SU-DHL-6 (cell line): ENCODE data around the gene EFNA1.

Experiments
- H2AFZ ChIP-seq: fragments of 200-600 bp; sonication (generic); 2 replicates; pipeline ENCODE4 v1.6.1; 2014; ENCODE audit warnings: low read depth, mild to moderate bottlenecking, moderate library complexity, mixed read lengths, antibody characterized with exemption, low read length; ENCODE audit not compliant: severe bottlenecking
- H3F3A ChIP-seq: fragments of 200-600 bp; shearing (Covaris generic); 2 replicates; pipeline ENCODE4 v1.6.0; 2016; ENCODE audit warnings: antibody characterized with exemption, mild to moderate bottlenecking; ENCODE audit not compliant: insufficient read depth
- H3K27ac ChIP-seq: fragments of 200-600 bp; sonication (generic); 2 replicates; pipeline ENCODE4 v1.5.1; 2016; ENCODE audit warnings: low read depth, mild to moderate bottlenecking, low read length, moderate library complexity, mixed read lengths
- H3K27me3 ChIP-seq: fragments of 200-600 bp; sonication (generic), shearing (Covaris generic); 2 replicates; pipeline ENCODE4 v1.6.0; 2014; ENCODE audit warnings: mild to moderate bottlenecking, low read length
- H3K36me3 ChIP-seq: fragments of 200-600 bp; sonication (generic); 2 replicates; pipeline ENCODE4 v1.6.1; 2014; ENCODE audit warnings: mild to moderate bottlenecking, low read length, mixed read lengths
- H3K4me2 ChIP-seq: fragments of 300-600, 200-600 bp; shearing (Covaris generic), sonication (generic); 2 replicates; pipeline ENCODE4 v1.6.0; 2014; ENCODE audit warnings: low read length, low read depth, mild to moderate bottlenecking; ENCODE audit not compliant: poor library complexity, severe bottlenecking
- H3K4me3 ChIP-seq: fragments of 200-600 bp; sonication (generic); 2 replicates; pipeline ENCODE4 v1.5.1; 2014; ENCODE audit warnings: antibody characterized with exemption, low read length, mild to moderate bottlenecking, mixed read lengths; ENCODE audit not compliant: insufficient read depth, poor library complexity, severe bottlenecking
- H3K79me2 ChIP-seq: fragments of 200-600 bp; sonication (generic); 2 replicates; pipeline ENCODE4 v1.6.1; 2014; ENCODE audit warnings: mild to moderate bottlenecking, low read length, moderate library complexity; ENCODE audit not compliant: insufficient read depth
- H3K9ac ChIP-seq: fragments of 200-600 bp; sonication (generic); 2 replicates; pipeline ENCODE4 v1.7.0; 2014; ENCODE audit warnings: mild to moderate bottlenecking, low read length
- H3K9me2 ChIP-seq: fragments of 200-600 bp; sonication (generic); replicated peaks from 2 replicates; pipeline ENCODE4 v1.6.1; 2014; ENCODE audit warnings: low read length; ENCODE audit not compliant: insufficient read depth
- H3K9me3 ChIP-seq: fragments of 200-600 bp; sonication (generic); 2 replicates; pipeline ENCODE4 v1.6.1; 2014; ENCODE audit warnings: low read length, mixed read lengths; ENCODE audit not compliant: insufficient read depth
- H4K20me1 ChIP-seq: fragments of 200-600 bp; sonication (generic); 2 replicates; pipeline ENCODE4 v1.6.1; 2014; ENCODE audit warnings: low read depth, mild to moderate bottlenecking, antibody characterized with exemption, low read length, moderate library complexity, mixed read lengths
- EZH2phosphoT487 ChIP-seq: fragments of 200-600 bp; sonication (generic), shearing (Covaris generic); conservative IDR thresholded peaks from 2 replicates; pipeline ENCODE4 v1.6.1; 2018; ENCODE audit warnings: mild to moderate bottlenecking, antibody characterized with exemption, low read length, moderate library complexity, mixed read lengths
- TF ChIP-seq, protein P1 (sequence below): fragments of 200-600 bp; sonication (generic); IDR thresholded peaks from one replicate; pipeline ENCODE4 v1.5.1; 2017; ENCODE audit warnings: antibody characterized with exemption, mild to moderate bottlenecking, low read length, moderate library complexity; ENCODE audit not compliant: insufficient read depth, poor library complexity, severe bottlenecking

The EFNA1 gene

DNA sequence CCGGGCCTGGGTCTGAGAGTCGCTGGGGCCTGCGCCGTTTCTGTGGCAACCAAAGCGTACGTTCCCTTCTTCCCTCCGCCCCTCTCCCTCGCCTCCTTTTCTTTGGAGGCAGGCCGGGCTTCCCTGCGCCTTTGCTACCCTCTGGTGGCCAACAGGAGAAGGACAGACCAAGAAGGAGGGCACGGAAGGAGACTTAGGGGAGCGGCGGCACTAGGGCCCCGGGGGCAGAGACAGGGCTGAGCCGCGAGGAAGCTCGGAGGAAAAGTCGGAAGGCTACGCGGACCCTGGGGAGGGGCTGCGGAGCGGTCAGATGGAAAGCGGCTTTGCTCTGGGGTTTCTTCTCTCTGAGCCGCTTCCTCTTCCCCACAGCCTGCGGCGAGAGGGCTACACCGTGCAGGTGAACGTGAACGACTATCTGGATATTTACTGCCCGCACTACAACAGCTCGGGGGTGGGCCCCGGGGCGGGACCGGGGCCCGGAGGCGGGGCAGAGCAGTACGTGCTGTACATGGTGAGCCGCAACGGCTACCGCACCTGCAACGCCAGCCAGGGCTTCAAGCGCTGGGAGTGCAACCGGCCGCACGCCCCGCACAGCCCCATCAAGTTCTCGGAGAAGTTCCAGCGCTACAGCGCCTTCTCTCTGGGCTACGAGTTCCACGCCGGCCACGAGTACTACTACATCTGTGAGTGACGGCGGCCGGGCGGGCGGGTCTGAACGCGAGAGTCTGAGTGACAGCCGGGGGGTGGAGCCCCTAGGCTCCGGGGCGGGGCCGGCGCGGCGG is 42.8 kb upstream of the EFNA1 start:
- Histone ChIP-seq H3K27ac (peak overlapping the region; percentile 82), H3K9ac (peak overlapping the region; percentile 68), H4K20me1 (no peaks in the 10 kb centered on the region), H3K9me3 (no peaks in the 10 kb centered on the region), H3K4me3 (peak overlapping the region; percentile 72), H3K79me2 (no peaks in the 10 kb centered on the region), H3K9me2 (no peaks in the 10 kb centered on the region), H3F3A (no peaks in the 10 kb centered on the region), H3K4me2 (peak overlapping the region; percentile 91), H2AFZ (peak overlapping the region; percentile 89), H3K36me3 (no peaks in the 10 kb centered on the region), H3K27me3 (no peaks in the 10 kb centered on the region)
- TF ChIP-seq EZH2phosphoT487, result no peak
- TF ChIP-seq, protein P1, sequence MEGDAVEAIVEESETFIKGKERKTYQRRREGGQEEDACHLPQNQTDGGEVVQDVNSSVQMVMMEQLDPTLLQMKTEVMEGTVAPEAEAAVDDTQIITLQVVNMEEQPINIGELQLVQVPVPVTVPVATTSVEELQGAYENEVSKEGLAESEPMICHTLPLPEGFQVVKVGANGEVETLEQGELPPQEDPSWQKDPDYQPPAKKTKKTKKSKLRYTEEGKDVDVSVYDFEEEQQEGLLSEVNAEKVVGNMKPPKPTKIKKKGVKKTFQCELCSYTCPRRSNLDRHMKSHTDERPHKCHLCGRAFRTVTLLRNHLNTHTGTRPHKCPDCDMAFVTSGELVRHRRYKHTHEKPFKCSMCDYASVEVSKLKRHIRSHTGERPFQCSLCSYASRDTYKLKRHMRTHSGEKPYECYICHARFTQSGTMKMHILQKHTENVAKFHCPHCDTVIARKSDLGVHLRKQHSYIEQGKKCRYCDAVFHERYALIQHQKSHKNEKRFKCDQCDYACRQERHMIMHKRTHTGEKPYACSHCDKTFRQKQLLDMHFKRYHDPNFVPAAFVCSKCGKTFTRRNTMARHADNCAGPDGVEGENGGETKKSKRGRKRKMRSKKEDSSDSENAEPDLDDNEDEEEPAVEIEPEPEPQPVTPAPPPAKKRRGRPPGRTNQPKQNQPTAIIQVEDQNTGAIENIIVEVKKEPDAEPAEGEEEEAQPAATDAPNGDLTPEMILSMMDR, result peak; percentile 93

DNA sequence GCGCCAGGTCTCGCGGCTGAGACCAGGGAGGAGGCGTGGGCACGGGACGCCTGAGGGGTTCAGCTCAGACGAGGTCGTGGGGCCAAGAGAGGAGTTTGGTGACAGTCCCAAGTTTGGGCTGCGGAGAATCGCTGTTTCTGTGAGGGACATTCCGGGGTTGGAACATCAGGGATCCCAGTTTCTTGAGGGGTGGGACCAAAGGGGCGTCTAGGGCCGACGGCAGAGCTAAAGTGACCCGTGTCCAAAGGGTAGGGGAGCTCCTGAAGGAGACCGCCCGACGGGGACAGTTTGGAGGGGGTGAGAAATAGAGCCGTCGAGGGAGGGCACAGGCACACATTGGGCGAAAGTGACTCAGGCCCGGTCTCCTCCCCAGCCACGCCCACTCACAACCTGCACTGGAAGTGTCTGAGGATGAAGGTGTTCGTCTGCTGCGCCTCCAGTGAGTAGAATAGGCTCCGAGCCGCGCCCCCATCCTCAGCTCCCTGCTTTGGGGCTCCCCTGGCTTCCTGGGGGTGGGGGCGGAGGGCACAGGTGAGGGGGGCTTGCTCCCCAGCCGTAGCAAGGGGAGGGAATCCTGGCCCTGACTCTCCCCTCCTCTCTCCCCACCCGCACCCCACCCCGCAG is 42.1 kb upstream of the EFNA1 start:
- H4K20me1 ChIP-seq, result no peaks in the 10 kb centered on the region
- no peaks in the 10 kb centered on the region for H3K9me2 ChIP-seq
- H2AFZ ChIP-seq, result peak overlapping the region; percentile 89
- H3K4me3 ChIP-seq, result peak overlapping the region; percentile 72
- H3K4me2 ChIP-seq, result peak overlapping the region; percentile 91
- H3K9me3 ChIP-seq, result no peaks in the 10 kb centered on the region
- H3K79me2 ChIP-seq, result no peaks in the 10 kb centered on the region
- peak overlapping the region; percentile 82 for H3K27ac ChIP-seq
- TF ChIP-seq, protein P1, result no peak
- peak overlapping the region; percentile 68 for H3K9ac ChIP-seq
- H3F3A ChIP-seq, result no peaks in the 10 kb centered on the region
- H3K27me3 ChIP-seq, result no peaks in the 10 kb centered on the region
- H3K36me3 ChIP-seq, result no peaks in the 10 kb centered on the region

DNA sequence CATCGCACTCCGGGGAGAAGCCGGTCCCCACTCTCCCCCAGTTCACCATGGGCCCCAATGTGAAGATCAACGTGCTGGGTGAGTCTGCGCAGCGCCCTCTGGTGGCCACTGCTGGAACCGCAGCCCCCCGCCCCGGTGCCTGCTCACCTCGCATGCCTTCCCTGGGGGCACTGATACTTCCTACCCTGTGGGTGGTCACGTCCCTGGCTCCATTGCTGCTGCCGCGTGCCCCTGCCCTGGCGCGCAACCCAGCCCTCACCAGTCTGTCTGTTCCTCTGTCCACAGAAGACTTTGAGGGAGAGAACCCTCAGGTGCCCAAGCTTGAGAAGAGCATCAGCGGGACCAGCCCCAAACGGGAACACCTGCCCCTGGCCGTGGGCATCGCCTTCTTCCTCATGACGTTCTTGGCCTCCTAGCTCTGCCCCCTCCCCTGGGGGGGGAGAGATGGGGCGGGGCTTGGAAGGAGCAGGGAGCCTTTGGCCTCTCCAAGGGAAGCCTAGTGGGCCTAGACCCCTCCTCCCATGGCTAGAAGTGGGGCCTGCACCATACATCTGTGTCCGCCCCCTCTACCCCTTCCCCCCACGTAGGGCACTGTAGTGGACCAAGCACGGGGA is 41.4 kb upstream of the EFNA1 start:
- Histone ChIP-seq H3K4me2 (peak overlapping the region; percentile 91), H3K4me3 (peak overlapping the region; percentile 72), H3K27ac (0 out of 2 replicates have a peak overlapping the region, but pooled peaks have one; percentile 82), H3K9me3 (no peaks in the 10 kb centered on the region), H3K9ac (peak overlapping the region; percentile 68), H2AFZ (peak overlapping the region; percentile 89), H3K27me3 (no peaks in the 10 kb centered on the region), H3K9me2 (no peaks in the 10 kb centered on the region), H4K20me1 (no peaks in the 10 kb centered on the region), H3K79me2 (no peaks in the 10 kb centered on the region), H3K36me3 (no peaks in the 10 kb centered on the region), H3F3A (no peaks in the 10 kb centered on the region)
- TF ChIP-seq, protein P1, result peak; percentile 87
- TF ChIP-seq EZH2phosphoT487, result no peak
